Astrocyte (in vitro differentiated cells and primary cell): Measurements from ENCODE around the gene CTSF. TPM values are rescaled to one million over a fixed set of nuclear protein-coding genes. Genes with fewer than 3 reads are reported as not detected.

ENCODE experiments used
- DNase-seq: peaks from one replicate; pipeline ENCODE4 v3.0.0-alpha.2; 2010; ENCODE audit warnings: low read depth
- FAIRE-seq: peaks from 2 replicates; lab custom pipeline; 2011; peaks lifted over from hg19 to GRCh38; lab: Jason Lieb, UNC
- H2AFZ ChIP-seq: 2 replicates; pipeline ENCODE4 v1.6.0; 2012; ENCODE audit warnings: low read depth, low read length, inconsistent platforms
- H3K27ac ChIP-seq: 2 replicates; pipeline ENCODE4 v1.5.1; 2011; ENCODE audit warnings: low read depth, low read length, inconsistent platforms
- H3K27me3 ChIP-seq: 2 replicates; pipeline ENCODE4 v1.6.0; 2011; ENCODE audit warnings: low read length, inconsistent platforms; ENCODE audit not compliant: insufficient read depth
- H3K36me3 ChIP-seq: 2 replicates; pipeline ENCODE4 v1.5.1; 2011; ENCODE audit warnings: low read length, inconsistent platforms; ENCODE audit not compliant: insufficient read depth
- H3K4me1 ChIP-seq: 2 replicates; pipeline ENCODE4 v1.5.1; 2011; ENCODE audit warnings: low read length, inconsistent platforms; ENCODE audit not compliant: insufficient read depth
- H3K4me2 ChIP-seq: 2 replicates; pipeline ENCODE4 v1.6.0; 2012; ENCODE audit warnings: low read length, inconsistent platforms
- H3K4me3 ChIP-seq: 2 replicates; pipeline ENCODE4 v1.5.1; 2011; ENCODE audit warnings: low read depth, mild to moderate bottlenecking, low read length, inconsistent platforms; ENCODE audit not compliant: insufficient read depth
- H3K79me2 ChIP-seq: 2 replicates; pipeline ENCODE4 v1.6.0; 2012; ENCODE audit warnings: mild to moderate bottlenecking, low read length, inconsistent platforms; ENCODE audit not compliant: insufficient read depth
- H3K9ac ChIP-seq: 2 replicates; pipeline ENCODE4 v1.6.0; 2012; ENCODE audit warnings: mild to moderate bottlenecking, low read length, inconsistent platforms
- H3K9me3 ChIP-seq: 2 replicates; pipeline ENCODE4 v1.5.1; 2012; ENCODE audit warnings: low read depth, mild to moderate bottlenecking, low read length, inconsistent platforms; ENCODE audit not compliant: insufficient read depth
- H4K20me1 ChIP-seq: 2 replicates; pipeline ENCODE4 v1.6.0; 2012; ENCODE audit warnings: low read length, inconsistent platforms; ENCODE audit not compliant: insufficient read depth
- H3K27ac Mint-ChIP-seq: one replicate; pipeline ENCODE4 v1.8.0; 2021; ENCODE audit warnings: mild to moderate bottlenecking, mixed read lengths; ENCODE audit not compliant: unreplicated experiment
- H3K27me3 Mint-ChIP-seq: one replicate; pipeline ENCODE4 v1.8.0; 2021; ENCODE audit warnings: low read depth, mixed read lengths; ENCODE audit not compliant: unreplicated experiment
- H3K36me3 Mint-ChIP-seq: one replicate; pipeline ENCODE4 v1.8.0; 2021; ENCODE audit warnings: low read depth, mixed read lengths; ENCODE audit not compliant: unreplicated experiment
- H3K4me1 Mint-ChIP-seq: one replicate; pipeline ENCODE4 v1.8.0; 2021; ENCODE audit warnings: low read depth, mixed read lengths; ENCODE audit not compliant: unreplicated experiment
- H3K4me3 Mint-ChIP-seq: one replicate; pipeline ENCODE4 v1.8.0; 2021; ENCODE audit warnings: mild to moderate bottlenecking, moderate library complexity, mixed read lengths; ENCODE audit not compliant: unreplicated experiment
- H3K9me3 Mint-ChIP-seq: one replicate; pipeline ENCODE4 v1.8.0; 2021; ENCODE audit warnings: mild to moderate bottlenecking, mixed read lengths; ENCODE audit not compliant: unreplicated experiment
- CTCF ChIP-seq: IDR thresholded peaks from 2 replicates; pipeline ENCODE4 v1.5.1; 2011; ENCODE audit warnings: low read depth, mild to moderate bottlenecking, inconsistent platforms, low read length, moderate library complexity; ENCODE audit not compliant: insufficient read depth
- EZH2 ChIP-seq: IDR thresholded peaks from 2 replicates; pipeline ENCODE4 v1.6.1; 2012; ENCODE audit warnings: mild to moderate bottlenecking, low read length, inconsistent platforms; ENCODE audit not compliant: insufficient read depth
- total RNA-seq: library from RNA; stranded (reverse); gene quantifications from 2 replicates; pipeline ENCODE4 v1.2.1, GENCODE V29; 2021

CTSF gene
- total RNA-seq, 1 donor from 2014 or later = 1.5 TPM

- Histone ChIP-seq H3K27me3 (no peaks in the 10 kb centered on the region), H4K20me1 (no peaks in the 10 kb centered on the region), H3K4me3 (no peak overlapping the region), H3K9me3 (no peaks in the 10 kb centered on the region), H3K4me1 (no peaks in the 10 kb centered on the region), H3K4me2 (no peak overlapping the region), H3K9ac (no peak overlapping the region), H3K36me3 (no peaks in the 10 kb centered on the region), H2AFZ (no peak overlapping the region), H3K27ac (no peak overlapping the region), H3K79me2 (no peaks in the 10 kb centered on the region)
- no peak for DNase-seq
- H3K27ac Mint-ChIP-seq = no peak overlapping the region
- no peaks in the 10 kb centered on the region for H3K36me3 Mint-ChIP-seq
- peaks cover 11% of the 10 kb centered on the region for H3K27me3 Mint-ChIP-seq
- H3K4me3 Mint-ChIP-seq = no peak overlapping the region
- H3K4me1 Mint-ChIP-seq = no peaks in the 10 kb centered on the region
- TF ChIP-seq CTCF (no peak), EZH2 (no peak)
- no peak for FAIRE-seq
- peaks cover 19% of the 10 kb centered on the region for H3K9me3 Mint-ChIP-seq
Measured at GRCh38 chr11:66581261-66581660, 12.9 kb upstream of the CTSF start.

- Histone ChIP-seq H3K4me3 (no peak overlapping the region), H3K9me3 (no peaks in the 10 kb centered on the region), H3K4me2 (no peak overlapping the region), H3K27ac (no peak overlapping the region), H2AFZ (no peak overlapping the region), H3K9ac (no peak overlapping the region), H3K4me1 (no peaks in the 10 kb centered on the region), H3K79me2 (no peaks in the 10 kb centered on the region), H3K27me3 (no peaks in the 10 kb centered on the region), H3K36me3 (no peaks in the 10 kb centered on the region), H4K20me1 (no peaks in the 10 kb centered on the region)
- no peak overlapping the region for H3K4me3 Mint-ChIP-seq
- TF ChIP-seq CTCF (no peak), EZH2 (no peak)
- H3K36me3 Mint-ChIP-seq = no peaks in the 10 kb centered on the region
- DNase-seq (no peak), FAIRE-seq (no peak)
- H3K4me1 Mint-ChIP-seq = no peaks in the 10 kb centered on the region
- H3K9me3 Mint-ChIP-seq = peaks cover 17% of the 10 kb centered on the region
- no peak overlapping the region for H3K27ac Mint-ChIP-seq
- peaks cover 8% of the 10 kb centered on the region for H3K27me3 Mint-ChIP-seq
Measured at GRCh38 chr11:66580803-66581202, 12.4 kb upstream of the CTSF start.

- Histone ChIP-seq H3K27me3 (no peaks in the 10 kb centered on the region), H3K27ac (no peak overlapping the region), H2AFZ (peak overlapping the region; percentile 55), H3K9me3 (no peaks in the 10 kb centered on the region), H3K4me3 (no peak overlapping the region), H3K36me3 (no peaks in the 10 kb centered on the region), H3K4me2 (peak overlapping the region; percentile 70), H3K9ac (no peak overlapping the region), H4K20me1 (no peaks in the 10 kb centered on the region), H3K4me1 (no peaks in the 10 kb centered on the region), H3K79me2 (no peaks in the 10 kb centered on the region)
- Mint-ChIP-seq H3K36me3 (no peaks in the 10 kb centered on the region), H3K4me1 (no peaks in the 10 kb centered on the region), H3K27ac (no peak overlapping the region), H3K27me3 (peaks cover 17% of the 10 kb centered on the region), H3K4me3 (no peak overlapping the region), H3K9me3 (peaks cover 20% of the 10 kb centered on the region)
- TF ChIP-seq EZH2 (no peak), CTCF (peak; percentile 72)
- FAIRE-seq (no peak), DNase-seq (peak; percentile 61)
Measured at GRCh38 chr11:66579017-66579606, 10.7 kb upstream of the CTSF start.
